AG08396 (cell line): ENCODE data around the gene HOXC9.

ENCODE experiments used
- DNase-seq: peaks from one replicate; pipeline ENCODE4 v3.0.0; 2012; ENCODE audit warnings: low spot score, mixed read lengths

Gene HOXC9

DNA sequence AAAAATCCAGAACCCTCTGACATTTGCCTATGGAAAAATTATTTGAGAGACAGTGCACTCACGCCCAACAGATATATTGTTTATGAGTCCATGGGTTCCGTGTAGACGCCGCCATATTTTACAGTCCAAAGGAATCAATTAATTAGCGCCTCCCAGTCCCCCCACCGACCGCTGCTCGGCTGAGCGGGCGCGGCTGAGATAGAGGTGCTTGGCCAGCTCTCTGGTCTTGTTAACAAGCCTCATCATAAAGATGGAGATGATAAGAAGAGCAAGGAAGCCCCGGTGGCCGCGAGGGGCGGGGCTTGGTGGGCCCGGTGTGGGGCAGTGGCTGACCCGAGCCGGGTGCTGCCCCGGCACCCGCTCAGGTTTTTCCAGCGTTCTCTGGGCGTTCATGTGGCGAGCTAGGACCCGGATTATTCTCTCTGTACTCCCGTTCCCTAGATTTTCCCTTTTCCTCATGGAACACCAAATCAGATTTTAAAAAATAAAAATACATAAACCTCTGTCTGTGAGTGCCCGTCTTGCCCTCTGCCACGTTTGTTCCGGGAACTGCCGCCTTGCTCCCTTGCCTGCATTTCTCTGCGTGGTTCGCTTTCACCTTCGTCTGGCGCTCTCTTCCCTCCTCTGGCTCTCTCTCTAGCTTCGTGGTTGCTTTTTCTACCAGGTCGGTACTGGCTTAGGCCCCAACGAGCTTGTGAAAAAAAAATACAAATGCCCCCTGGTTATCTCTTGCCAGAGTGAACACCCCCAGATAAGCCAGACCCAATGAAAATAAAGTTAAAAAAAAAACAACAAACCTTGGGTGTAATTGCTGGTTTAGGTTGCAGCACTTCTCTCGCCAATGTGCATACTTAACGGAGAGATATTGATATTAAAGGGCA lies 36.3 kb upstream of the HOXC9 start:
- DNase-seq = no peak

DNA sequence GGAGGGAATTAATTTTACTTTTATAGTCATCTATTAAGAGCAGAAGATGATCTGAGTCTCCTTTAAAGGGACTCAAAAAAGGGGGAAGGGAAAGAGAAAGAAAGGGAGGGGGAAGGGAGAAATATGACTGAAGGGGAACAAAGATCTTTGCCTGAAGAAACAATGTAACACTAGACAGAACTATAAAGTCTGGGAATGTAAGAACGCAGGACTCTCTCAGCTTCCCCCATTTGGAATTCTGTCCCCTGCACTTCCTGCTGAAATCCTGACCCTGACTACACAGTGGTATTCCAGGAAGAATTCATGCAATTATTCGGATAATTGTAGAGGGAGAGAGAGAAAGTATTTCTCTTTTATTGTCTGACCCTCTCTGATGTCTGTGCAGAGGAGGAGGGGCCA lies 35.6 kb upstream of the HOXC9 start:
- DNase-seq = no peak

DNA sequence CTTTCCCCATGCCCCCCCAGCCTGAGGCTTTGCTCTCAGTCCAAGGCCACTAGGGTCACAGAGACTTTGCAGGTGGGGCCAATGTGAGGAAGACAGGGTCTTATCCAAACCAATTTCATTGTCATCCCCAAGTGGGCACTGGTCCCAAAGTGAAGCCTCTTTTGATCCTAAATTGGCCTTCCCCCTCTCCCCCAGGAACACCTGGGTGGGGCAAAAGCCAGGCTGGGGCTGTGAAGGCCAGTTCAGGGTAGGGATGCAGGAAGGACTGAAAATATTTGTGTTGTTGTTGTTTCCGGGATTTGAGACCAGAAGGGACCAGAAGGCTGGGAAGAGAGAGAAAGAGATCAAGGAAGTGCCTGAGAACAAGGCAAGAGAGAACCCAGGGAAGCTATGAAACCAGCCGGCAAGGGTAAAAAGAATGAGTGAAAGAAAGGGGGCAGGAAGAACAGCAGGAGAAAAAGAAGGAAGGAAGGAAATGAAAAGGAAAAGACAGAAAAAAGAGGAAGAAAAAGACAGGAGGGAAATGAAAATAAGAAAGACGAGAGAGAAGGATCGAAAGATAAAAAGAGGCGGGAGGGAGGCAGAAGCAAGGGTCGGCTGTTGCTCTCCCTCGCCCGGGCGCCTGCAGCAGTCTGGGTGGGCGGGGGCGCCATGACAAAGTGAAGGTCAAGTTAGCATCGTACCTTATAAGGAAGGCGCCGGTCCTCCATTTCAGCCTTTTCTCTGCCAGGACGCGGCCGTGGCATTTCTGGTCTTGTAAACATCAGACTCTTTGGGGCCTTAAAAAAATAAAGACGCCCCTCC lies 34.5 kb upstream of the HOXC9 start:
- no peak for DNase-seq

DNA sequence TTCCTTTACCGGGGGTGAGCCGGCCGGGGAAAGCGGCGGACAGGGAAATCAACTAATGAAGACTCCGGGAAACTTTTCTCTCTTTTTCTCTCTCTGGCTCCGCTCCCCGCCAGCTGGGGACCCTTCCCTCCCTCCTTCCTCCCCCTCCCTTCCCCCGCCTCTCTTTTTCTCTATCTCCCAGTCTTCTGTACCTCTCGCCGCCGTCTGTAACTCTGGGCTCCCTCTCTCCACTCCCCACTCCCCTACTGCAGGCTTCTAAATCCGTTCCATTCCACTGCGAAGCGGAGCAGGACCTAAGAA lies 33.9 kb upstream of the HOXC9 start:
- DNase-seq = no peak

DNA sequence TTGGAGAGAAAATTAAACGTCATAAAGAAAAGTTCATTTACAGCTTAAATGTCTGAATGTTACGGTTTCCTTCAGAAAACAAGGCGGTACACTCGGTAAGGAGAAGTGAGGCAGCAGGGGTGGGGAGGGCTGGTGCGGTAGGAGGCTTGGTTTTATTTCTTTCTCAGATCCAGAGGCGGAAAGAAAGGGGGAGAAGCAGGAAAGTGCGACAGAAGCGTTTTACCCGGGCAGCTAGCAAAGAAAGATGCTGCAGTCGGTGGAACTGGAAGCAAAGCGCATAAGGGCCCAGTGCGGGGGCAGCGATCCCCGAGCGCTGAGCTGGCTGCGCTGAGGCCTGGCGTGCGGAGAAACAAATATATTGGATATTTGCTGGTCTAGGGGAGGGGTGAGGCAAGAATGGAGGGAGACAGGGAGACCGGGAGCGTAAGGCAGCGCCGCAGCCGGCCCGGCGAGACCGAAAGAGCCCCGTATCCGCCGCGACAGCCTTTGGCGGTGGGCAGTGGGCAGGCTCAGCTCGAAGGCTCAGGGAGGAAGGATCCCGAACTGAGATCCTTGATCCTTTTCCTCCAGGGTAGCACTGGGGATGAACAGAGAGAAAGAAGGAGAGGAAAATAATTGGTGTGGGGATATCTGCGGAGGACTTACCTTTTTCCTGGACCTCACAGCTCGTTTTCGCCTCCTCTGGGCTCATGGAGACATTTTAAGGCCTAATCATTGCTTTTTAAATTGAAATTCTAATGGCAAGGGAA lies 33.4 kb upstream of the HOXC9 start:
- DNase-seq = no peak

DNA sequence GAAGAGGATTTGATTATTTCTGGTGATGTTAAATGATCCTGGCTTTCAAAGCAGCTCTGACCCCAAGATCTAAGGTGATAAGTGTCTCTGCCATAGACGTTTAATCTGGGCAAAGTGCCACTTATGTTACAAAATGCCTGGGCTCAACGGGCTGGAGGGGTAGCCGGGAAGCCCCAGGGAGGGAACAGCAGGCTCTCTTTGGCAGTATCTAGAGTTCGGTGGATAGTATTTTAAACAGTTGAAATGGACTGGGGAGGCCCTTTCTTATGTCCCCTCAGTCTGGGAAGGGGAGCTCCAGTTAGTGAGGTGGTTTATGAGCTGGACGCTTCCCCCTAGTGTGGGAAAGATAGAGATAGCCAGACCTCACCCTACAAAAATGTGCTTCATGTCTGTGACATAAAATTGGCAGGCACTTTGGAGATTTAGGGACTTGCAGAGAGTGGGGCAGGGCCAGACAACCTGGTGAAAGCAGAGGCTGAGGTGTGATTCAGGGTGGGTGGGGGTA lies 32.5 kb upstream of the HOXC9 start:
- DNase-seq = no peak

DNA sequence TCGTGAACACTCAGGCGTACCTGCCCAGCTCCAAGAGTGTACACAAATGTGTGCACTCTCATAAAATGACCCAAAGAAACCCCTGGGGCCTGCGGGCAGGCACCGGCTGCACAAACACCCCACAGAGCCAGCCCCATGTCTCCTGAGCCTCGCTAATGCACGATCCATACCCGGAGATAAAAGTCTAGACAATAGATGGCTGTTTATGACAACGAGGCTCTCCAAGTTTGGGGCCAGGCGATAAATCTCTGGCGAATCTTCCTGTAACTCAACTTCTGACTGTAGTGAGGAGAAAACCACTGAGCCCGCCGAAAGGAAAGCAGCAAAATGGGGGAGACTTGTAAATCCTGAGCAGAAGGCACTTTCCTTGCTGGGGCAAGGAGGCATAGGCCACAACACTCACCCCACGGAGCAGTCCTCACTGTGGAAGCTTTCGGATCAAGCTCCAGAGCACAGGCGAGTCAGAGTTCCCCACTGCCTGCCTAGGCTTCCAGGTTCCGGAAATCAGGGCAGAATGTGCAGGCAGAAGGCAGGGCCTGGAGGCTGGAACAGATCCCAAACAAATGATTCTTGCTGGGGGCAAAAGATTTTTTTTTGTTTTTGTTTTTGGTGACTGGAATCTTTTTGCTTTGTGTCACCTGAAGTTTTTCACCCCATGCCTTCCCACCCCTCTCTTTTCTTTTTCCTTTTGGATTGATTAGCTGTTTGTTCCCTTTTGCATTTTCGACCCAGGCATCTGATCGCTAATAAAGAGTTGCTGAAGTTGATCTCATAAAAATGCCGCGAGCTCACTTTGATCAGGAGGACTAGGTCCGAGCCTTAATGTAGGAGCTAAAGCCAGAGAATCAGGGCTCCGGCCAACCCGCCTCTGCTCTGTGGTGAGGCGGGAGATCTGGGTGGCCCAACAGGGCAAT lies 31.5 kb upstream of the HOXC9 start:
- DNase-seq = no peak

DNA sequence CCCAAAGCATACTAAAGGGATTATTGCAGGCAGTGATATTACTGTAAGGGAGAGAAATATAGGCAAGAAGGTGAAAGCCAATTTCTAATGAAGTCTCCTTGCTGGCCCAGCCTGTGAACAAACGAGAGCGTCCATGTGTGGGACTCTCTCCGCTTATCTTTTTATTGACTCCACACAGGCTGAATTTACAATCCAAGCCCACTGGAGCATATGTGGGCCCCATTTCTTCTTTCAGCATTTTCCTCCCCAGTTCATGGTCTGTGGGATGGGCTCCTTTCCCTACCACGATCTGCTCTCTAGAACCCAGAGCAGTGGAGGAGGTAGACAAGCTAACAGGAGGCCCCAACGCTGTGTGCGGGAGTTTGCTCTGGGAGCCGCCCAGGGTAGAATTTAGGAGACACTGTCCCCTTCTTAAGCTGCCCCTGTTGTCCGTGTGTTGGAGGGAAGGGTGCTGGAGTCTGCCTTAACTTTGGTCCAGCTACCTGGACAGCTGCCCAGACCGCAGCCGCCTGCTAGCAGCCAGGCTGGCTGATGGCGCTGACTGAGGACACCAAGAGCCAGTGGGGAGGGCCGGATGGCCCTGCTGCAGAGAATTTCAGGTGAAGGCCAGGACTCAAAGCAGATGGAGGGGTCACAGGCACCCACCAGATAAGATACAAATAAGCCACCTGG lies 30.2 kb upstream of the HOXC9 start:
- no peak for DNase-seq

DNA sequence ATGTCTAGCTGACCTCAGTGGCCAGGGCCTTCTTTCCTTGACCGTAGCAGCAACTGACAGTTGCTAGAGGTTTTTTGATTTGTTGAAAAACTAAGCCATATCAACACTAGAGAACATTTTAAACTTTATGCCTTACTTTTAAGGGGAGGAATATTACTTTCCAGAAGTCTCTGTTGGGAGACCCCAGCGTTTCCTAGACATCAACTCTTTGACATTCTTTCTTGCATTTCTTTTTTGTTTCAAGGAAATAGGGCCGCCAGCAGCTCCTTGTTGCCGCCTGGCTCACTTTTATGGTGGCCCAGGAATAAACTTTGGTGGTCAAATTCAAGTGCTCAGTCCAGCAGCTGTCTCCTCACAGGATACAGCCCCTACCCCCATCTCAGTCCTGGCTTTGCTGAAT lies 29.5 kb upstream of the HOXC9 start:
- DNase-seq = no peak

DNA sequence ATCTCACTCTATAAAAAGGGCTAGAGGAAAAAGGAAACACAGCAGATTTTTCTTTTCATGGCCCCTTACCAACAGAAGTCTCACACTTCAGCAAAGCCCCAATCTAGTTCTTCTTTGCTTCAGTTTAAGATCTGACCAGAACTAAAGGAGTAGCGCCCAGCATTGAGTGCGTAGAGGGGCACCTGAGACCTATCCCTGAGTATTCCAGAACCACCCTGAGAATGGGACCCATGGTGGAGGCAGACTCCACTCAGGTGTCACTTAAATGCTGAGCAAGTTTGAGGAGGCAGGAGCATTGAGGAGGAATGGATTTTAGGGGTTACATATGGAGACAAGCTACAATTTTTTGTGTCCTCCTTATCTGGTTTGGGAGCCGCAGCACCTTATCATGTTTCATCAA lies 28.8 kb upstream of the HOXC9 start:
- DNase-seq = no peak

DNA sequence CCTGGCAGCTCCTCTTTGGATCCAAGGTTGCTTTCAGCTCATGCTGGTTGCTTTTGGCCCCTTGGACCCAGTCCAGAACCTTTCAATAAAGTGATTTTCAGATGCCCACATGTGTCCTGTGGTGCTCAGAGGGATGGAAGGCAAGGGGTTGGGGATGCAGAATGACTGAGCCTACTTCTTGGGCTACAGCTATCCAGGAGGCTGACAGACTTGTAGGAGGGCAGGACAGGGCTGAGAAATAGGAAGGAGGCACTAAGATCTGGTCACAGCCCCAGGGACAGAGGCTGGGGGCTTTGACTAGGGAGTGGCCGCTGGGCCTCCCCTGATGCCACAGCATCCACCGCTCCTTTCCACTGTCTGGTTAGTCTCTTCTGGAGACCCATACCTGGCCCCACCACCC lies 28.3 kb upstream of the HOXC9 start:
- DNase-seq = no peak

DNA sequence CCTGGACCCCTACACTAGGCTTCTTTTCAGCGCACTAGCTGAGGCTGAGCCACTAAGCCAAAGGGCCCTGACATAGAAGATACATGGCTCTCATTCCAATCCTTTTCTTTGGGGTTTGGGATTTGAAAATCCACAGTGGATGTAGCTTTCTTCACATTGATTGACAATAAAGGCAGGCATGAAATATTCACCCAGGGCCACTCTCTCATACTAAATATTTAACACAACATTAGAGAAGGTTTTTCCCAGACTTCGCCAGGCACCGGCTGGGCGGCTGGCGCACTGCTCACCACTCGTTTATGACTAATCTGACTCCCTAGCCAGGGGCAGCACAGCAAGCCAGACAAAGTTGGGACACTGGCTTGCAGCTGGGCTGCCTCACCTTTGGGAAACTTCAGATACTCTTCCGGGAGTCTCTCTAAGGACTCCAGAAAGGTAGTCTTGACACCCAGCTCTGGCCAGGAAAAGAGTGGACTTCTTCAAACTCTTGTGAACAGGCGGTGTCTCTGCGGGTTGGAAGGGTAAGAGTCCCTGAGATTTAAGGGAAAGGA lies 27.7 kb upstream of the HOXC9 start:
- no peak for DNase-seq

DNA sequence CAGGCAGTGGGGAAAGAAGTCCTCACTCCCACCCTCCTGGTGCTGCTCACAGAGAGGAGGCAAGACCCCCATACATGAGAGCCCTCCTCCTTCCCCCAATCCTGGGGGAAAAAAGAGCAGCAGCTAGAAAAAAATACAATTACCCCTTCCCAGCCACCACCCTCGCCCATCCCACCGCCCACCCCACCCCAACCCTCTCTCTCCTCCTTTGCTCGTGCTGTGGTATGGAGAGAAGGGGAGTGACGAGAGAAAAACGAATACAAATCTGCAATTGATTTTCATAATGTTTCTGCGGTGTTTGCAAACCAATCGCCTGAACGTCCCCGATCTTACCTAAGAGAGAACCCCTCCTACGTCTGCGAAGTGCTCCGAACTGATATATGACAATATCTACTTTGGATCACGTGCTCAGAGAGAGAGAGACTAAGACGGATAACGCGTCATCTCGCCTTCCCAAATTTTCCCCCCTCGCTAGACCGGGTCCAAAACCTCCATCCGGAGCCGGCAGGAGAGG lies 27.2 kb upstream of the HOXC9 start, which contains the start of gene HOXC11:
Gene HOXC11 (plus strand): TSS at position 405 of the 514 bp plus-strand sequence. CDS start 116 bp downstream, outside the sequence.
- no peak for DNase-seq

DNA sequence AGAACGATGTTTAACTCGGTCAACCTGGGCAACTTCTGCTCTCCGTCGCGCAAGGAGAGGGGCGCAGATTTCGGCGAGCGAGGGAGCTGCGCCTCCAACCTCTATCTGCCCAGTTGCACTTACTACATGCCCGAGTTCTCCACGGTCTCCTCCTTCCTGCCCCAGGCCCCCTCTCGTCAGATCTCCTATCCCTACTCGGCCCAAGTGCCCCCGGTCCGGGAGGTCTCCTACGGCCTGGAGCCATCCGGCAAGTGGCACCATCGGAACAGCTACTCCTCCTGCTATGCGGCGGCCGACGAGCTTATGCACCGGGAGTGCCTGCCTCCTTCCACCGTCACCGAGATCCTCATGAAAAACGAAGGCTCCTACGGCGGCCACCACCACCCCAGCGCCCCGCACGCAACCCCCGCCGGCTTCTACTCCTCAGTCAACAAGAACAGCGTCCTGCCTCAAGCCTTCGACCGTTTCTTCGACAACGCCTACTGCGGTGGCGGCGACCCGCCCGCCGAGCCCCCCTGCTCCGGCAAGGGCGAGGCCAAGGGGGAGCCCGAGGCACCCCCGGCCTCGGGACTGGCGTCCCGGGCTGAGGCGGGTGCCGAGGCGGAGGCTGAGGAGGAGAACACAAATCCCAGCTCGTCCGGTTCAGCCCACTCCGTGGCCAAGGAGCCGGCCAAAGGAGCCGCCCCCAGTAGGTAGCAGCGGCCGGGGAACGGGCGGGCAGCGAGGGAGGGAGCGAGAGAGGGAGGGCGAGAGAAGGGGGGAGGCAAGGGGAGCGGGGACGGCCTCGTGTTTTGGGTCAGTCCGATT lies 26.5 kb upstream of the HOXC9 start:
- DNase-seq = no peak

DNA sequence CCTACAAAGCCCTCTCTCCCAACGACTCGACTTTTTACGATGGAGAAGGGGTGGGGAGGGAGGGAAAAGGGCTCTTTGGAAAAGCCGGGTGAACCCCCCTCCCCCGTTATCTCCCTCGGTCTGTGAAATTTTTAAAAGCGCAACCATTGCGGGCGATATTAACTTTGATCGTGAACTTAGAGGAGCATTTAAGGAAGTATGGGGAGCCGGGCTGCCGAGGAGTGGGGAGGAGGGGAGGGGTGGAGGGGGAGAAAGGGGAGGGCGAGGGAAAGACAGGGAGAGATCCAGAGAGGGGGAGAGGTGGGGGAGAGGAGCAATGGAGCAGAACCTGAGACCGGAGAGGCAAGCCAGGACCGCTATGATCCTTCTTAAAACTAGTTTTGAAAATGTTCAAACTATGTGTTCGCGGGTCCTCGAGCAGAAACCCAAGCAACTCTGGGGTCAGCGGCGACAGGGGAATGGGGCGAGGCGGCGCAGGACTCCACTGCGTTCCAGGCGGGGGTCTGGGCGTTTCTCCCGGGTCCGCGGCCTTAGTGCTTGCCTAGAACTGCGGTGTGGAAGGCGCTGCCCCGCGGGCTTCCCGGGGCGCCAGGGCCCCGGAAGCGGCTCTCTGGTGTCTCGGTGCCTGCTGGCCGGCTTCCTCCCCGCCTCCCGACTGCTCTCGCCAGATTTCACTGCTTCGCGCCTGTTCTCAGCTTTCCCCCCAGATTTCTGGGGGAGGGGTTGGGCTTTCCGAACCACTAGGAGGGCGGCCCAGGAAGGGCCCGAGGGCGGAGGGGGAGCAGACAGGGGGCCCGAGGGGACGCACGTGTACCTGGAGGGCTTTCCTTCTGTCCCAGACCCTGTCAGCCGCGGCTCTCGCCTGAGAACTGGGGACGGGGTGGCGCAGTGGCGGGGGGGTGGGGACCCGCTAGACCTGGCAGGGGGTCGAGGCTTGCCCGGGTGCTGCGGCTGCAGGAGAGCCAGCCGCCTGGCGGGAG lies 25.6 kb upstream of the HOXC9 start, which contains the start of gene HOTAIR:
Gene HOTAIR (minus strand): TSS at position 871 of the 980 bp plus-strand sequence.
- DNase-seq = peak; percentile 55

DNA sequence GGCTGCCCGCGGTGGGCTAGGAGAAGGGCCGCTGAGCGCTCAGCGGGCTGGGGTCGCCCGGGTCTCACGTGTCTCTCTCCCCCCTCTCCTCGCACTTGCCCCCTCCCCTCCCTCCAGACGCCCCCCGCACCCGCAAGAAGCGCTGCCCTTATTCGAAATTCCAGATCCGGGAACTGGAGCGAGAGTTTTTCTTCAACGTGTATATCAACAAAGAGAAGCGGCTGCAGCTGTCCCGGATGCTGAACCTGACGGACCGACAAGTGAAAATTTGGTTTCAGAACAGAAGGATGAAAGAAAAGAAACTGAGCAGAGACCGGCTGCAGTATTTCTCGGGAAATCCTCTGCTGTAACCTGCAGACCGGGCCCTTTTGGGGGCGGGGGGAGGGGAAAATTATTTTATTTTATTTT lies 24.9 kb upstream of the HOXC9 start:
- no peak for DNase-seq

DNA sequence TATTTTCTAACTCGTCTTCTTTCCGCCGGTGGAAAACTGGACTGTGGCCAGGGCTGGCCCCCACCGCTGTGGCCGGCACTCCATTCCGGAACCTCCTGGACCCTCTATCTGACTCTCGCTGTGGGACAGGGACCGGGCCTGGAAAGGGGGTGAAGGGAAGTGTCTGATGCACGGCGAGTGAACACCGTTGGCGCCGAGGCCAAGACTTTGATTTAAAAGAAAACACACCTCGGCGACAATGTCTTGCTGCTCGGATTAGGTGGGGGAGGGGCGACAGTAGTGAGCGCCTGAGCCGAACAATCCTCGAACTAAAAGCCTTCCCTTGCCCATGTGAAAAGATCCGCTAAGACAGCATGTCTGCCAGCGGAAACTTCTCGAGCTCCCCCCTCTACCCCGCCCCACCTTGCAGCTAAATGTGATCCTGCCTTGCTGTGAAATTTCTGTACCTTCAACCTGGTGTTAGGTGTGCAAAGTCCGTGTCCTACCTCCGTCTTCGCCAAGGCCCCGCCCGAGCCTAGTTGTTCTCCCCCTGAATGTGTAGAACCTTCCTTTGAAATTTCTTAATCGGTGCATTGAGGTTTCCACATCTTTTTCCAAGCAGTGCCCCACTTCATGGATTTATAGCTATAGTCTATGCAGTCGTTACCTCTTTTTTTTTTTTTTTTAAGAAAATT lies 24.3 kb upstream of the HOXC9 start:
- no peak for DNase-seq
